ENCODE data around the gene CPB1.

- TF ChIP-seq TAF1 (IDR thresholded peaks at IDR 0.05; ENCODE audit: borderline replicate concordance, insufficient read depth, low read length): no peak
- no peak for TF ChIP-seq POLR2AphosphoS5 (IDR thresholded peaks at IDR 0.05; ENCODE audit: low read depth, low read length)
Measured at GRCh38 chr3:148791920-148792319, 35.7 kb upstream of the CPB1 start.

Data from PFSK-1 (cell line).